HCEC 1CT (cell line): ENCODE data around the gene TRIM26.
"Not testable (repeated sequence)": the region's sequence is repeated elsewhere in the genome, so short reads cannot be mapped to it uniquely, and the experiment has no call there.

Experiments used
- DNase-seq: peaks from one replicate; pipeline ENCODE4 v3.0.0-alpha.2; 2017

TRIM26 gene

DNA sequence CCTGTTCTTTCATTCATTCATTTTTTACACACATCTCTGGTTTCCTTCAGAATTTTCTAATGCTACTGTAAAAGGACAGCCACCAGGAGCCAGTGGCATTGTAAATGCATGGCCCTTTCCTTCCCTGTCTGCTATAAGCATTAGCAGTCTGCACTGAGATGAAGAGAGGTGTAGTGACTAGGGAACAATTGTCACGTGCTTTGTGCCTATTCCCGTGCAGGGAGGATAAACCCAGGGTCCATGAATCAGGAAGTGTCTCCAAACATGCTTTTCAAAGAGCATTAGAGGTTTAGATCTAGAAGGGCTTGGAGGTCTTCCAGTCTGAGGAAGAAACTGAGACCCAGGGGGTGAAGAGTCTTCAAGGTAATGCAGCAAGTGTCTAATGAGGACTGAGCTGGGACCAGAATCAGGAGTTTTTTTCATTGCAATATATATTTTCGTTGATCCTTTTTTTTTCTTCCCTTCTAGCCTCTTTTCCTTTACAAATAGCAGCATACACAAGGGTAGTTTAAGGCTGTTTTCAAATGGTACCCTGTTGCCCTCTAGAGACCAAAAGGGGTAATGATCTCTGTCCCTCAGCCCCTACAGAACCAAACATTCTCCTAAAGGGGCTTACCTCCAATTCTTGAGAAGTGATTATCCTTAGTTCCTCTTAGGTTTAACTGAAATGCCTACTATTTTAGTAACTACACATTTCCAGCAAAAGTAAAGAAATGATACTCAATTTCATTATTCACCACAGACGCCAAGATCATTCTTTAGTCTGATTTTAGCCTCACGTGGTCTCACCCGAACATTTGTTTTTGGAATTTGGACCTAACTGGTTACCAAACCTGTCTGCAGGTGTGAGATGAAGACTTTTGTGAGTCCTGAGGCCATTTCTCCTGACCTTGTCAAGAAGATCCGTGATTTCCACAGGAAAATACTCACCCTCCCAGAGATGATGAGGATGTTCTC is 43.3 kb downstream of the TRIM26 start:
- DNase-seq = peak; percentile 52

DNA sequence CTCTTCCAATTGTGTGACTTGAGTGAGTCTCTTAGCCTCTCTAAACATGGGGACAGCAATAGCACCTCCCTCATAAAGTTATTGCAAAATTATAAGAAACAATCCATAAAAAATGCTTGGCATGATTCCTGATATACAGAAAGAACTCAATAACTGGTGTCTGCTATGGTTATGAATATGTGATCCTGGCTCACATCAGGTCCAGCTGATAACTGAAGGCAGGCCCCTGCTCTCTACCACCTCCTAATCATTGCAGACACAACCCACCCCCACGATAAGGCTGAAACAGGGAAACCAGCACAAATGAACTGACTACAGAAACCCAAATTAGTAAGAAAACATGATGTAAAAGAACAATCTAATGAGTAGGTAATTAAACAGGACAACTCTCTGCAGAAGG is 44.5 kb downstream of the TRIM26 start:
- no peak for DNase-seq

DNA sequence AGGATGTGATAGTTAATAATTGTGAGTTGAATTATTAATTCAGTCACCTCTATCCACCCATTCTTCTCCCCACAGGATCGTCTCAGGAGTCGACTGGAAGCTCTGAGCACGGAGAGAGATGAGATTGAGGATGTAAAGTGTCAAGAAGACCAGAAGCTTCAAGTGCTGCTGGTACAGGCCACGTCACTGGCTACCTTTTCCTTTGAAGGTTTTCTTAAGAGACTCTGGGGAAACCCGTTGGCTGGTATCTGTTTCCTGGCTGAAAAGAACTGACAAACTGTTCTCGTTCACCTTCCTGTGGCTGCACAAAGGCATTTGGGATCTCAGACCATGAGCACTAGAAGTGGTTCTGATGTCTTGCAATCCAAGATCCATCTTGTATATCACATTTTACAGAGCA is 46.1 kb downstream of the TRIM26 start:
- DNase-seq = no peak

DNA sequence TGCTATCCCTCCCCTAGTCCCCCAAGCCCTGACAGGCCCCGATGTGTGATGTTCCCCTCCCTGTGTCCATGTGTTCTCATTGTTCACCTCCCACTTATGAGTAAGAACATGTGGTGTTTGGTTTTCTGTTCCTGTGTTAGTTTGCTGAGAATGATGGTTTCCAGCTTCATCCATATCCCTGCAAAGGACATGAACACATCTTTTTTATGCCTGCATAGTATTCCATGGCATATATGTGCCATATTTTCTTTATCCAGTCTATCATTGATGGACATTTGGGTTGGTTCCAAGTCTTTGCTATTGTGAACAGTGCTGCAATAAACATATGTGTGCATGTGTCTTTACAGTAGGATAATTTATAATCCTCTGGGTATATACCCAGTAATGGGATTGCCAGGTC is 48.0 kb downstream of the TRIM26 start:
- DNase-seq = not testable (repeated sequence)

DNA sequence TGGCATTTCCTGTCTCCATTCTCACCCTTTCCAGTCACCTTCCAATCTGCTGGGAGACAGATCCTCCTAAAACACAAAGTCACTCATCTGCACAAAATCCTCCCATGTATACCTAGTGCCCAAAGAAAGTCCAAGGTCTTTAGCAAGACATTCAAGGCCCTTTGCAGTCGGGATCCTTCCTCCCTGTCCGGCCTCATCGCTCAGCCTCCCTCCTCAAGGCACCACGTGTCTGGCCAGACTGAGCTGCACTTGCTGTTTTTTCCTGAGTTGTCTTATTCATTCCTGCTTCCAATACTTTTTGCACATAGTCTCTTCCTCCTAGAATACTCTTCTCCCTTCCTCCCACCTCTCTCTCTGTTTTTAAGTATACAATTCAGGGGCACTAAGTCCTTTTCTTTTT is 48.5 kb downstream of the TRIM26 start:
- DNase-seq = no peak

DNA sequence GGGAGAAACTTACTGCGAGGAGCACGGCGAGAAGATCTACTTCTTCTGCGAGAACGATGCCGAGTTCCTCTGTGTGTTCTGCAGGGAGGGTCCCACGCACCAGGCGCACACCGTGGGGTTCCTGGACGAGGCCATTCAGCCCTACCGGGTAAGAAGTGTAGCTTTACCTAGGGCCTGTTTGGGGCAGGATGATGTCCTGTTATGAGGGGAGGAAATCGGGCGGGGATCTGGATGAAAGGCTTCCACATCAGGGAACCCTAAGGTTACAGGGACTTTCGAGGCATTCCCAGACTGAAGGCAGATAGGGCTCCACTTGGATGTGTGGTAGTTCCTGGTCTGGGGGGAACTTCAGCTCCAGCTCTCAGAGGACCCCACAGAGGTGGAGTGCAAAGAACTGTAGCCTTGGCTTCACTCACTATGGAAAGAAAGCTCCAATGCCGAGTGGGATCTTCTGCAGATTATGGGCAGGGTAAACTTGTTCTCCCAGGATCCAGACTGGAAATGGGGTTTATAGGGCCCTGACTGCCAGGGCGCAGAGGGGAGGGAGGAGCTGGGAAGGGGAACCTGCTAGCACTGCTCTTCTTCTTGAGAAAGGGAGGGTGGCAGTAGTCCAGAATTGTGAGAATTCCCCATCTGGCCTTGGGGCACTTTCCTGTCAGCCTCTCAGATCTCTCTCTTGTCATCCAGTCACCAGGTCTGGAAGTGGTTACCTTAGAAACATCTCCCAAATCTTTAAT is 49.1 kb downstream of the TRIM26 start:
- no peak for DNase-seq

DNA sequence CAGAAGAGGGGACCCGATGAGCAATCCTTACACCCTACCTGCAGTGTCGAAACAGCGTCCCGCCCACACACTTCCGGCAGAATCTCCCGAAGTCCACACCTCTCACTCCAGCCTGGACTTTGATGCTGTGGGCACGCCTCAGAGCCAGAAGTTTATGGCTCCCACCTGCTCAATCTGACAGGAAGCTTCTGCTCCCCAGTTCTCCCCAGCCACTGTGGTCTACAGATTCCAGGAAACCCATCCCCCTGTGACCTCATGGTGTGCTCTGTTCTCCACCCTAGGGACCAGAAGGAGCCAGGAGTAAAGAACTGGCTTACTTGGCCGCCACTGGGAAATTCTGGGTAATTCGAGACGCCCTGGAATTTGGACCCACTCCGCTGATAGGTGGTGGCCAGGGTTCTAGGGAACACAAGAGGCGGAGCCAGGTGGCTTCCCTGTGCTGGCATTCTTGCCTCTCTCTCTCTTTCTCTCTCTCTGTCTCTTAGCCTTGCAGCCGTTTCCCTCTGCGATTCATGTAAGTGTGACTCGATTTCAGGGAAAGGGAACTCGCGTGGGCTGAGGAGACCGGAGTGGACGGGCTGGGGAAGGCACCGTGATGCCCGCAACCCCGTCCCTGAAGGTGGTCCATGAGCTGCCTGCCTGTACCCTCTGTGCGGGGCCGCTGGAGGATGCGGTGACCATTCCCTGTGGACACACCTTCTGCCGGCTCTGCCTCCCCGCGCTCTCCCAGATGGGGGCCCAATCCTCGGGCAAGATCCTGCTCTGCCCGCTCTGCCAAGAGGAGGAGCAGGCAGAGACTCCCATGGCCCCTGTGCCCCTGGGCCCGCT is 49.9 kb downstream of the TRIM26 start, which contains the start of gene TRIM15:
TSS of gene TRIM15 (plus strand) at position 457 of the 828 bp plus-strand sequence. CDS start at position 596, 139 bp downstream.
- DNase-seq = no peak

DNA sequence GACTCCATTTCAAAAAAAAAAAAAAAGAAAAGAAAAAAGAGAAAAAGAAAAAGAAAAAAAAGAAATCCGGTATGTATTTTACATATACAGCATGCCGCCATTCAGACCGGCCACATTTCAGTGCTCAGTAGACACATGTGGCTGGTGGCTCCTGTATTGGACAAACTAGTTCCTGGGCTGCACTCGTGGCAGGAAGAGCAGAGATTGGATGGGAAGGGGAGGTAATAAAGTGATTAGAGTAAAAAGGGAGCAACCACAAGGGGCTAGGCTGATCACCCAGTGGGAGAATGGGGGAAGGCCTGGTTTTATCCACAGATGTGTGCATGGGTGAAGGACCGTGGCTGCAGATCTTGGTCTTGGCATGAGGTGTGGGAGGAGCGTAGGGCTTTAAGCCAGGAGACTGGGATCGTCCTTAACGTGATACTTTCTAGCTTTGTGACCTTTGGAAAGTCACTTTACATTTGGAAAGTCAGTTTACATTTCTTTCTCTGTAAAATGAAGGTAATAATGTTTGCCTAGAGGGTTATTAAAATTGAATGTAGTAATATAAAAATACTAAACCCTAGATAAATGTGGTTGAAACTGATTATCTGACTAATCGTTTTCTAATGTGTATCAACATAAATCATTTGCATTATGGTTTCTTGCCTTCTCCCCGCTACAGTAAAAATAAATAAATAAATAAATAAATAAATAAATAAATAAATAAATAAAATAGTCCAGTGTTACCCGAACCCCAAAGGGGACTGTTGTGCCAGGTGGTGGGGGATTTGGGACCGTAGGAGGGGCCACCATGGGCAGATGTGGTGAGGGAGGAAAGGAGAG is 50.7 kb downstream of the TRIM26 start:
- no peak for DNase-seq

DNA sequence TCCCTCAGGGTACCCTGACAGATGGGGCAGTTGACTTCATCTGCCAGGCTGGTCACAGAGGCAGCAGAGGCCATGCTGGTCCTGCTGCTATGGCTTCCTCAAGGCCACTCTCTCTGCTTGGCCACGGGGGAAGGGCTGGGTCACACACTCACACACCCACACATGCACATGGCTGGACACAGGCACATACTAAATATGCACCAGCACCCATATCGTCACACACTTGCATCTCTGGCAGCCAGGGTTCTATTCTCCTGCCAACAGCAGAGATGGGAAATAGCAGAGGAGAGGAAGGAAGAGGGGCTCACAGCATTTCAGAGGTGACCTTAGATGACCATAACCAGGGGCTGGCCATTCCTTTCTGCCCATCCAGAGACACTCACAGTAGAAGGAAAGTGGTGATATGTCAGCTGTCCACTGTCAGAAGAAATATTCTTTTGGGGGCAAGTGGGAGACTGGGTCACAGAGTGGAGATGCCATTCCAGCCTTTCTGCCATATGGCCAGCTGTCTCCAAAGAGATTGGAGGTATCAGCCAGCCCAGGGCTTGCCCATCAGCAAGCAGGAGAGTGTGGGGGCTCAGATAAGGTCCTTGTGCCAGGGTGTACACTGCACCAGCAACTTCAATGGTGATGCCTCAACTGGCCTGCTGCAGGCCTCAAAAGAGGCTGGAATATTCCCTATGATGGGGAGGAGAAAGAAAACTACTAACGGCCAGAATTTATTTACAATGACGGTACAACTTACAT is 52.2 kb downstream of the TRIM26 start, which contains the start of gene TRIM10:
TSS of gene TRIM10 (minus strand) at position 427 of the 747 bp plus-strand sequence. CDS start at position 74, 353 bp downstream.
- no peak for DNase-seq

DNA sequence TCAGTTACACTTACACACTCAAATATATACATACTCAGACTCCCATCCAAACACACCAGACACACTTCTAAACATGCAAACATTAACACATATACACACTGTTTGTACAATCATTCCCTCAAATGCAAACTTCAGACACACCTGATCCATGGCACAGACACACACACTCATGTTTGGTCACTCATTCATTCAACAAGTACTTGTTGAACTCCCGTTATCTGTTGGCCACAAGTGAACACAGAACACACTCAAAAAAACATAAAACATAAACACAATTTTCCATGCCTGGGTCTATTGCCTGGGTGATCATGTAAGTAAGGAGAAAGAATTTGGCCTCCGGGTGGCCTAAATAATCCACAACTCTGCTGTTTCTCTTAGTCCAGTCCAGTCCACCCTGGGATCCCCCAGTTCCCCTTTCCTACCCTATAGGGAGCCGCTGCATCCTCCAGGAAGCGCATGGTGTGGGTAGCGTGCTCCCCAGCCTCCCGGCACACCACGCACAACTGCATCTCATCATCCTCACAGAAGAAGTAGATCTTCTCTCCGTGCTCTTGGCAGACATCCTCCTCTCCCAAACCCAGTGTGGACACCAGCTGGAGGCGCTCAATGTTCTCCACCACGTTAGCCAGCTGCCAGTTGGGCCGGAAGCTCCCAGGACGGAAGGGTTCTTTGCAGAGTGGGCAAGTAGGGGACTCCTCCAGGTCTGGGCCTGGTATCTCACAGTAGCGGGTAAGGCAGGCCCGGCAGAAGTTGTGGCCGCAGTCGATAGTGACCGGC is 53.0 kb downstream of the TRIM26 start:
- no peak for DNase-seq

DNA sequence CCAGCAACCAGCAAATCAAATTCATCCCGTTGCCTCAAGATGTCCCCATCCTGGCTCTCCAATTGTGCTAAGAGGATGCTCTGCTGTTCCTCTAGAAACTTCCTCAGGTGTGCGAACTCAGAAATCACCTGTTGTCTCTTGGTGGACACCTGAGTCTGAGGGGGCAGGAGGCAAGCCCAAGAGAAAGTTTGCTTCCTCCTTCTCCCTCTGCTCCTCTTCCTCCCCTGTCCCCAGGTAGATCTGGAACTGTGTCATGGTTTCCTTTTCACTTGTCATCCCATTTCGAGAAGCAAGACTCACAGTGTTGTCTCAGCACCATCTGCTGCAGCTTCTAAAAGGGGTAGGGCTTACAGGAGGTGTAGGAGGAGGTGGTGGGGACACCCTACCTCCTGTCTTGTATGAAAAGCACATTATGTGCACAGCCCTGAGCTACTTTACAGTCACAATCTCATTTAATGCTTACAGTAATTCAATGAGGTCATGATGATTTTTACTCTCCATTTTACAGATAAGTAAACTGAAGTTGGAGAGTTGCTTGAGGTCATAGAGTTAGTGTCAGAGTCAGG is 54.6 kb downstream of the TRIM26 start:
- no peak for DNase-seq

DNA sequence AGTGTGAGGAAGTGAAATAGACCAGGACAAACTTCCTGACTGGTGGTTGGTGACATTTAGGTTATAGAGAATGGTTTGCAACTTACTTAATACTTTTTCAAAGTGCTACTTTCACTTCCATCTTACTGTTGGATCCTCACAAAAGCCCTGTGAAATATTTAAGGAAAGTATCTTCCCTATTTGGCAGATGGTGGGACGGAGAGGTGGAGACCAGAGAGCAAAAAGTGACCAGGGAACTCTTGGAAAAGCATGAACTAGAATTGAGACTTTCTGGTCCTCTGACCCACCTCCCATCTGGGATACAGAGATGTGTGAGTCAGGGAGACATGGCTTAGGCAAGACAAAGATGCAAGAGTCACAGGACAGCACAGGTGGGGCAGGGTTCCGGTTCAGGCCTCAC is 55.2 kb downstream of the TRIM26 start:
- DNase-seq = no peak

DNA sequence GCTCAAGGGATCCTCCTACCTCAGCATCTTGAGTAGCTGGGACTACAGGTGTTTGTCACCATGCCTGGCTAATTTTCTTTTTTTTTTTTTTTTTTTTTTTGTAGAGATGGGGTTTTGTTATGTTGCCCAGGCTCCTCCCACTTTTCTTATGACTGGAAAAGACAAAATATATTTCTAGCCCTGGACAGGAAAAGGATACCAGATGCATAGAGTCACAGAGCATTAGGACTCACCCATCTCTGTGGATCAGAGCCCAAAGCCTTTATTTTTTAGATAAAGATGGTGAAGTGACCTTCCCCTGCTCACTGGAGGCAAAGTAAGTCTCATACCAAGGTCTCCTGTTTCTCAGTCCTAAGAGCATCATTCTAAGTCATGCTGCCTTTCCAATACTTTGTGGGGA is 55.6 kb downstream of the TRIM26 start:
- DNase-seq = no peak

DNA sequence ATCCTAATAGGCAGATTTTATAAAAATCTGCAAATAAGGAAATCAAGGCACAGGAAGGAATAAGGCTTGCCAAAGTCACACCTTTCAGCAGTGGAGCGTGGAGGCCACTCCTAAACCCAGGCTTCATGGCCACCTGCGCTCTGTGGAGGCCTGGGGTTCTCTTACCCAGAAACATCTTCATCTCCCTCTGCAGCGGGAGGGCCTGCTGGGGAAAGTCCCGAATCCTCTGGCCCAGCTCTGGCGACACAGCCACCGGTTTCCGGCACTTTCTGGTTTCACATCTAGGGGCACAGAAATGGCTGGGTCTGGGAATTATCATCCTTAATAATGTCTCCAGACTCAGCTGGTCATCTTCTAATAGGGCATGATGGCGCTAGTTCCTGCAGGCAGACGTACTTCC is 56.4 kb downstream of the TRIM26 start:
- no peak for DNase-seq

DNA sequence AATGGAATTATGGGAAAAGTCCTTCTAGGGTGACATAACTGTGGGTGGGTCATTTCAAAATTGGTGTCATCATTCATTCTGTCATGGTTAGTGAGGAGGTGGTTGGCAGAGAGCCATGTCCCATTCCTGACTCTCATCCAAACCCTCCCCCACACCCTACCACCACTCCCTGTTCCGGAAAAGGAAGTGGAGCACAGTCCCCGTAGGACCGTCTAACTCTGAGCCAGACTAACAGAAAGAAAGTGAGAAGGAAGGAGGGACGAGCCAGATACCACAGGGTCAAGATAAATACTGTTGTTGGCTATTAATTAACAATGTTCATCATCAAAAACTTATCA is 57.0 kb downstream of the TRIM26 start:
- DNase-seq = peak; percentile 47

DNA sequence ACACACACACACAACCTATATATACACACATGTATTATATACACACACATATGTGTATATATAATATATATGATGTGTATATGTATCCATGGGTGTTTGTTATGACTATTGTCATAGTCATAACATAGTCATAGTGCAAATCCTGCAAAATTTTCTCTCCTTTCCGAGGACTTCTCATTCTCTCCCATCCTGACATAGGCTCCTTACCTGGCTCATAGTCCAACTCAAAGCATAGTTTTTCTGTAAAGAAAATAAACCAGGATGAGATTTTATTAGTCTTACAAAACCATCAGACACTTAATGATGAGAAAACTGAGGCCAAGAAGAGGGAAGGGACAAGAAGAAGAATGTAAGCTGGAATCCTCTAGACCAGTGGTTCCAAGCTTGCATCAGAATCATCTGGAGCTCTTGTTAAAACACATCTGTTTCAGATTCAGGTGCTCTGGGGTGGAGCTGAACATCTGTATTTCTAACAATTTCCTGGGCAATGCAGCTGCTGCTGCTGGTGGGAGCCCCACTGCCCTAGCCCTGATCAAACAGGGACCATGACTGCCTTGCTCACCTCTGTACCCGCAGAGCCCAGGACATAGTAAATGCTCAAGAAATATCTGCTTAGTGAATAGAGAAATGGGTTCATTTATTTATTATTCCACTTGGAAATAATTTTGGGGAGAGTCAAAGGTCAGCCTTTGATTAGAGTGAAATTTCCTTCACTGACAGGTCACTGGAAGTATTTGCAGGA is 57.5 kb downstream of the TRIM26 start:
- DNase-seq = no peak

DNA sequence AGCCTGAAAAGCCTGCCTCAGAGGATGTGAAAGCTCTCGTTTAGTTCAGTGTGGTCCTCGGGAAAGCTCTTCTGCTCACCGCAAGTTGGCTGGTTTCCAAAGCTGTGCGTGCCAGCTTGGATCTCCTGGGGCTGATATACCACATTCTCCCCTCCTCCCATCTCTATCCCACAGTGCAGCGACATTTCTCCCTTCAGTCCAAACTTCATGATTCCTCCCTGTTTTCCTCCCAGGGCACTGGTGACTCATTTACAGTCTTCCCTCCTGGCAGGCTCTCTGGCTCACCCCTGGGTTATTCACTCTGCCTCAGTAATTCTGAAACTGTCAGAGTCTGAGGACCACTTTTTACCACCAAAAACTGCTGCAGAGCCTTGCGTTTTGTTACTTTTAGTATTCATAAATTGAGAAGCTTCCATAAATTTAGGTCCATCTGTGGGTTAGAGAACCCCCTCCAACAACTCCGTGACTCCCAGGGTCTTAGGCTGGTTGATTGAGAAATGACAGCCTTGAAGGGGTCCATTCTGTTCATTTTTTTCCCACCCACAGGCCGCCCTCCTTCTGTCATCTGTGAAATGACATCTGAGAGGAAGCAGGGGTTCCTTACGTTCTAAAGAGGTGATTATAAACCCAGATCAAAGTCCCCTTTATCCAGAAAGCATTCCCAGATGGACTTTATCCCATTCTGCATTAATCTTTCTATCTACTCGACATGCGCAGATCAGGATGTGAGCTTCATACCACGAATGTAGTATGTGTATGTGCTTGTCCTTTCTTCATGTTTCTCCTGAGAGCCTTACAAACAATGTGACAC is 58.3 kb downstream of the TRIM26 start:
- peak; percentile 69 for DNase-seq

DNA sequence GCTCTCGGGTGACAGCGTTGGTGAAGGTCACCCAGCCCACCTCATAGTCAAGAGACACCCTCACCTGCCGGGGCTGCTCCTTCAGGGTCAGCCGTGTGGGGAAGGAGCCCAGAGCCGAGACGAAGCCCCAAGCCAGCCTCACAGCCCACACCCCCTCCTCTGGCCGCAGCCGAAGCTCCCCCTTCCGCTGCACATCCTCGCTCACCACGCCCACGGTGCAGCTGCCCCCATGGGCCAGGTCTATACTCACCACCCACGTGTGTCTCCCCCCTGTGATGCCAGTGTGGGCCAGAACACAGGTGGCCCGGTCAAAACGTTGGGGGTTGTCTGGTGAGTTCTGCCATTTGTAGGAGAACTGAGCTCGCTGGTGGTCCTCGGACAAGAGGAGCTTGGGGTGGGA is 59.1 kb downstream of the TRIM26 start:
- no peak for DNase-seq
